HG03103 (cell line): ENCODE measurements around the gene MARS1.
"Not testable (repeated sequence)": the region's sequence is repeated elsewhere in the genome, so short reads cannot be mapped to it uniquely, and the experiment has no call there.

Experiments
- ATAC-seq: cut with Tn5 transposase; IDR thresholded peaks from one replicate; pipeline ENCODE4 v1.9.1; 2021; ENCODE audit warnings: low read depth; ENCODE audit not compliant: unreplicated experiment

MARS1 gene

GRCh38 chr12:57515408-57515933 is 27.6 kb downstream of the MARS1 start:
- no peak for ATAC-seq

- no peak for ATAC-seq
These were observed 28.2 kb downstream of the MARS1 start for GRCh38 chr12:57515934-57516541.

- ATAC-seq, result no peak
These were observed 28.8 kb downstream of the MARS1 start for GRCh38 chr12:57516617-57517153.

- ATAC-seq, result no peak
These were observed 29.3 kb downstream of the MARS1 start for GRCh38 chr12:57517187-57517586.

- ATAC-seq, result not testable (repeated sequence)
These were observed 29.9 kb downstream of the MARS1 start for GRCh38 chr12:57517718-57518117.

GRCh38 chr12:57518176-57518919 is 30.5 kb downstream of the MARS1 start:
- ATAC-seq, result no peak

GRCh38 chr12:57518920-57519795 is 31.3 kb downstream of the MARS1 start:
- ATAC-seq, result no peak

GRCh38 chr12:57519796-57520052 is 31.9 kb downstream of the MARS1 start:
- ATAC-seq, result peak; percentile 0

- ATAC-seq, result peak; percentile 66
These were observed 32.4 kb downstream of the MARS1 start, which contains the start of gene DDIT3 for GRCh38 chr12:57520053-57520818. Gene DDIT3, minus strand, starts transcription at chr12:57520514. Its CDS starts 3,108 bp downstream, at chr12:57517406.

- ATAC-seq, result no peak
These were observed 33.7 kb downstream of the MARS1 start for GRCh38 chr12:57521525-57522010.

GRCh38 chr12:57522011-57522886 is 34.4 kb downstream of the MARS1 start, which contains the start of gene MBD6:
Gene MBD6, plus strand, starts transcription at chr12:57522824. Its CDS starts 1,480 bp downstream, at chr12:57524304.
- ATAC-seq, result peak; percentile 32

- no peak for ATAC-seq
These were observed 35.2 kb downstream of the MARS1 start for GRCh38 chr12:57522887-57523705.

GRCh38 chr12:57523706-57524614 is 36.1 kb downstream of the MARS1 start:
- no peak for ATAC-seq

- ATAC-seq, result no peak
These were observed 37.1 kb downstream of the MARS1 start for GRCh38 chr12:57524814-57525614.

GRCh38 chr12:57525615-57526383 is 37.9 kb downstream of the MARS1 start:
- no peak for ATAC-seq
